ENCODE results near the gene CYB5R3. TPM values are rescaled to one million over a fixed set of nuclear protein-coding genes. Genes with fewer than 3 reads are reported as not detected.
A peak's percentile ranks its signal among the peaks of the same experiment; 100 is the strongest.
"Not testable (repeated sequence)": the region's sequence is repeated elsewhere in the genome, so short reads cannot be mapped to it uniquely, and the experiment has no call there.

Gene CYB5R3
- total RNA-seq, 5 donors from 2014 or later (not counting 1 experiment from before 2014, with no cell fraction given) = 40.8 to 58.6 (median 51.0) TPM

- no peak overlapping the region for H3K4me3 ChIP-seq (ENCODE audit: control insufficient read depth in 1 of 2, extremely low read depth in 1 of 2, low read length in 1 of 2)
- Mint-ChIP-seq H3K27ac (no peak overlapping the region), H3K9me3 (no peaks in the 10 kb centered on the region), H3K36me3 (no peaks in the 10 kb centered on the region), H3K4me3 (no peak overlapping the region), H3K4me1 (peaks cover 0 to 13% (median 9%) of the 10 kb centered on the region in 3 donors), H3K27me3 (peaks cover 0 to 2% of the 10 kb centered on the region in 2 donors)
- ChIA-PET POLR2A (no interaction called here), CTCF (no interaction called here)
- 40% methylated on average over 1 of the region's 4 CpGs for WGBS (ENCODE audit: insufficient coverage)
- no peaks in the 10 kb centered on the region for H3K9me3 ChIP-seq
- peaks cover 0 to 9% of the 10 kb centered on the region in 2 experiments for H3K4me1 ChIP-seq (ENCODE audit: control insufficient read depth in 1 of 2, extremely low read depth in 1 of 2, insufficient read depth in 2 of 2, low read length in 2 of 2)
- no peak overlapping the region for H3K27ac ChIP-seq (ENCODE audit: low read length)
- ATAC-seq (replicated peaks in 1 of 4) (no peak), DNase-seq (no peak)
- no peaks in the 10 kb centered on the region for H3K36me3 ChIP-seq (ENCODE audit: control insufficient read depth in 2 of 2, extremely low read depth in 1 of 2, insufficient read depth in 1 of 2, low read length in 1 of 2)
- H3K27me3 ChIP-seq (replicated peaks in 1 of 2; ENCODE audit: control insufficient read depth in 2 of 2, extremely low read depth in 1 of 2, insufficient read depth in 2 of 2, low read length in 1 of 2) = no peaks in the 10 kb centered on the region
Observed at GRCh38 chr22:42670046-42670445, 20.9 kb upstream of the CYB5R3 start.

GRCh38 chr22:42666393-42666792 is 17.2 kb upstream of the CYB5R3 start:
- WGBS (ENCODE audit: insufficient coverage) = 100% methylated on average over 1 of the region's 3 CpGs
- H3K36me3 Mint-ChIP-seq; H3K9me3 Mint-ChIP-seq; ATAC-seq (replicated peaks in 1 of 4); DNase-seq; H3K36me3 ChIP-seq (ENCODE audit: control insufficient read depth in 2 of 2, extremely low read depth in 1 of 2, insufficient read depth in 1 of 2, low read length in 1 of 2); H3K9me3 ChIP-seq; H3K27ac ChIP-seq (ENCODE audit: low read length); H3K27me3 ChIP-seq (replicated peaks in 1 of 2; ENCODE audit: control insufficient read depth in 2 of 2, extremely low read depth in 1 of 2, insufficient read depth in 2 of 2, low read length in 1 of 2); H3K27ac Mint-ChIP-seq; H3K4me3 Mint-ChIP-seq; H3K27me3 Mint-ChIP-seq; H3K4me3 ChIP-seq (ENCODE audit: control insufficient read depth in 1 of 2, extremely low read depth in 1 of 2, low read length in 1 of 2): not testable (repeated sequence)
- ChIA-PET POLR2A (interaction anchor here in 1 of 2 donors (0.6 kb wide), 1 partner anchor 510 kb away, joined by 8 read pairs; no protein-coding TSS in a partner anchor), CTCF (interaction anchor here in 1 of 2 donors (0.7 kb wide), 2 partner anchors 29 to 179 kb away, joined by 3 to 4 read pairs; no protein-coding TSS in a partner anchor)
- H3K4me1 Mint-ChIP-seq = peaks cover 0 to 13% (median 7%) of the 10 kb centered on the region in 3 donors
- H3K4me1 ChIP-seq (ENCODE audit: control insufficient read depth in 1 of 2, extremely low read depth in 1 of 2, insufficient read depth in 2 of 2, low read length in 2 of 2) = peaks cover 0 to 21% of the 10 kb centered on the region in 2 experiments

- DNase-seq = peak in 1 of 35 experiments; percentile 19
- Histone ChIP-seq H3K9me3 (no peaks in the 10 kb centered on the region), H3K36me3 (ENCODE audit: control insufficient read depth in 2 of 2, extremely low read depth in 1 of 2, insufficient read depth in 1 of 2, low read length in 1 of 2) (no peaks in the 10 kb centered on the region), H3K27ac (ENCODE audit: low read length) (no peak overlapping the region), H3K4me1 (ENCODE audit: control insufficient read depth in 1 of 2, extremely low read depth in 1 of 2, insufficient read depth in 2 of 2, low read length in 2 of 2) (peaks cover 0 to 14% of the 10 kb centered on the region in 2 experiments), H3K27me3 (replicated peaks in 1 of 2; ENCODE audit: control insufficient read depth in 2 of 2, extremely low read depth in 1 of 2, insufficient read depth in 2 of 2, low read length in 1 of 2) (peaks cover 2 to 7% of the 10 kb centered on the region in 2 experiments), H3K4me3 (ENCODE audit: control insufficient read depth in 1 of 2, extremely low read depth in 1 of 2, low read length in 1 of 2) (no peak overlapping the region)
- WGBS (ENCODE audit: insufficient coverage) = 63% methylated on average over 9 of the region's 11 CpGs
- POLR2A ChIA-PET = no interaction called here
- no peak for ATAC-seq (replicated peaks in 1 of 4)
- CTCF ChIA-PET = no interaction called here
- no peaks in the 10 kb centered on the region for H3K27me3 Mint-ChIP-seq
- H3K4me3 Mint-ChIP-seq = no peak overlapping the region
- H3K27ac Mint-ChIP-seq = no peak overlapping the region
- peaks cover 0 to 6% (median under 1%) of the 10 kb centered on the region in 3 donors for H3K4me1 Mint-ChIP-seq
- no peaks in the 10 kb centered on the region for H3K9me3 Mint-ChIP-seq
- H3K36me3 Mint-ChIP-seq = no peaks in the 10 kb centered on the region
Observed at GRCh38 chr22:42664976-42665831, 16.0 kb upstream of the CYB5R3 start.

GRCh38 chr22:42661985-42662831 is 13.0 kb upstream of the CYB5R3 start:
- Histone ChIP-seq H3K4me3 (ENCODE audit: control insufficient read depth in 1 of 2, extremely low read depth in 1 of 2, low read length in 1 of 2) (peak overlapping the region; percentile 62 to 75), H3K9me3 (no peaks in the 10 kb centered on the region), H3K4me1 (ENCODE audit: control insufficient read depth in 1 of 2, extremely low read depth in 1 of 2, insufficient read depth in 2 of 2, low read length in 2 of 2) (peaks cover 0 to 14% of the 10 kb centered on the region in 2 experiments), H3K27ac (ENCODE audit: low read length) (no peak overlapping the region), H3K27me3 (replicated peaks in 1 of 2; ENCODE audit: control insufficient read depth in 2 of 2, extremely low read depth in 1 of 2, insufficient read depth in 2 of 2, low read length in 1 of 2) (peaks cover 2 to 17% of the 10 kb centered on the region in 2 experiments), H3K36me3 (ENCODE audit: control insufficient read depth in 2 of 2, extremely low read depth in 1 of 2, insufficient read depth in 1 of 2, low read length in 1 of 2) (no peaks in the 10 kb centered on the region)
- 7% methylated on average over 50 of the region's 68 CpGs for WGBS (ENCODE audit: insufficient coverage)
- no peaks in the 10 kb centered on the region for H3K36me3 Mint-ChIP-seq
- H3K27me3 Mint-ChIP-seq = peaks cover 0 to 2% of the 10 kb centered on the region in 2 donors
- H3K27ac Mint-ChIP-seq = no peak overlapping the region
- peaks cover 0 to 5% (median 0%) of the 10 kb centered on the region in 3 donors for H3K4me1 Mint-ChIP-seq
- ChIA-PET POLR2A (no interaction called here), CTCF (no interaction called here)
- peak overlapping the region; percentile 63 to 68 (median 65) for H3K4me3 Mint-ChIP-seq
- ATAC-seq (replicated peaks in 1 of 4) (peak; percentile 87 to 92 (median 90)), DNase-seq (peak; percentile 45 to 85 (median 72))
- no peaks in the 10 kb centered on the region for H3K9me3 Mint-ChIP-seq

GRCh38 chr22:42656578-42656977 is 7.4 kb upstream of the CYB5R3 start:
- peaks cover 0 to 2% of the 10 kb centered on the region in 2 experiments for H3K4me1 ChIP-seq (ENCODE audit: control insufficient read depth in 1 of 2, extremely low read depth in 1 of 2, insufficient read depth in 2 of 2, low read length in 2 of 2)
- Mint-ChIP-seq H3K4me3 (no peak overlapping the region), H3K27me3 (peaks cover 0 to 6% of the 10 kb centered on the region in 2 donors), H3K9me3 (no peaks in the 10 kb centered on the region), H3K36me3 (no peaks in the 10 kb centered on the region), H3K4me1 (peaks cover 0 to 5% (median 0%) of the 10 kb centered on the region in 3 donors), H3K27ac (no peak overlapping the region)
- 89% methylated on average over 5 of the region's 8 CpGs for WGBS (ENCODE audit: insufficient coverage)
- no peak for ATAC-seq (replicated peaks in 1 of 4)
- DNase-seq = no peak
- ChIA-PET POLR2A (no interaction called here), CTCF (interaction anchor here in 1 of 2 donors (0.6 kb wide), 2 partner anchors 13 to 140 kb away, joined by 4 to 7 read pairs; no protein-coding TSS in a partner anchor)
- H3K4me3 ChIP-seq (ENCODE audit: control insufficient read depth in 1 of 2, extremely low read depth in 1 of 2, low read length in 1 of 2) = no peak overlapping the region
- peaks cover 0 to 21% of the 10 kb centered on the region in 2 experiments for H3K27me3 ChIP-seq (replicated peaks in 1 of 2; ENCODE audit: control insufficient read depth in 2 of 2, extremely low read depth in 1 of 2, insufficient read depth in 2 of 2, low read length in 1 of 2)
- H3K36me3 ChIP-seq (ENCODE audit: control insufficient read depth in 2 of 2, extremely low read depth in 1 of 2, insufficient read depth in 1 of 2, low read length in 1 of 2) = no peaks in the 10 kb centered on the region
- H3K9me3 ChIP-seq = no peaks in the 10 kb centered on the region
- no peak overlapping the region for H3K27ac ChIP-seq (ENCODE audit: low read length)

- H3K27ac Mint-ChIP-seq = no peak overlapping the region
- peak overlapping the region in 1 of 3 donors; percentile 31 for H3K4me3 Mint-ChIP-seq
- H3K27ac ChIP-seq (ENCODE audit: low read length) = no peak overlapping the region
- peaks cover 0 to 6% of the 10 kb centered on the region in 2 donors for H3K27me3 Mint-ChIP-seq
- no peaks in the 10 kb centered on the region for H3K9me3 ChIP-seq
- no peaks in the 10 kb centered on the region for H3K36me3 ChIP-seq (ENCODE audit: control insufficient read depth in 2 of 2, extremely low read depth in 1 of 2, insufficient read depth in 1 of 2, low read length in 1 of 2)
- H3K4me1 ChIP-seq (ENCODE audit: control insufficient read depth in 1 of 2, extremely low read depth in 1 of 2, insufficient read depth in 2 of 2, low read length in 2 of 2) = no peaks in the 10 kb centered on the region
- ChIA-PET POLR2A (no interaction called here), CTCF (interaction anchor here in 1 of 2 donors (0.6 kb wide), 1 partner anchor 37 kb away, joined by 6 read pairs; no protein-coding TSS in a partner anchor)
- peaks cover 0 to 27% of the 10 kb centered on the region in 2 experiments for H3K27me3 ChIP-seq (replicated peaks in 1 of 2; ENCODE audit: control insufficient read depth in 2 of 2, extremely low read depth in 1 of 2, insufficient read depth in 2 of 2, low read length in 1 of 2)
- 69% methylated on average over 6 of the region's 9 CpGs for WGBS (ENCODE audit: insufficient coverage)
- H3K9me3 Mint-ChIP-seq = no peaks in the 10 kb centered on the region
- H3K36me3 Mint-ChIP-seq = no peaks in the 10 kb centered on the region
- no peak overlapping the region for H3K4me3 ChIP-seq (ENCODE audit: control insufficient read depth in 1 of 2, extremely low read depth in 1 of 2, low read length in 1 of 2)
- H3K4me1 Mint-ChIP-seq = peaks cover 0 to 5% (median 0%) of the 10 kb centered on the region in 3 donors
- no peak for ATAC-seq (replicated peaks in 1 of 4)
- DNase-seq = no peak
Observed at GRCh38 chr22:42655693-42656092, 6.5 kb upstream of the CYB5R3 start.
